ENCODE results near the gene UTP25. TPM values are rescaled to one million over a fixed set of nuclear protein-coding genes. Genes with fewer than 3 reads are reported as not detected.

Gene UTP25
- total RNA-seq, 1 donor from 2014 or later: 13.8 TPM

- peak; percentile 95 for DNase-seq (ENCODE audit: low spot score)
These were observed 21.7 kb upstream of the UTP25 start, which contains the start of gene IRF6 for GRCh38 chr1:209805875-209806760. Gene IRF6 (minus strand): TSS chr1:209806142. CDS start chr1:209801413, 4,729 bp downstream.

GRCh38 chr1:209807509-209807908, 20.3 kb upstream of the UTP25 start:
- no peak for DNase-seq (ENCODE audit: low spot score)

- peak; percentile 59 for DNase-seq (ENCODE audit: low spot score)
These were observed 19.7 kb upstream of the UTP25 start for GRCh38 chr1:209808059-209808581.

- no peak for DNase-seq (ENCODE audit: low spot score)
These were observed 18.2 kb upstream of the UTP25 start for GRCh38 chr1:209809611-209810010.

- no peak for DNase-seq (ENCODE audit: low spot score)
These were observed 17.0 kb upstream of the UTP25 start for GRCh38 chr1:209810783-209811182.

- no peak for DNase-seq (ENCODE audit: low spot score)
These were observed 13.9 kb upstream of the UTP25 start for GRCh38 chr1:209813902-209814301.

- DNase-seq (ENCODE audit: low spot score): no peak
These were observed 12.3 kb upstream of the UTP25 start for GRCh38 chr1:209815490-209815889.

GRCh38 chr1:209815931-209816341, 11.8 kb upstream of the UTP25 start:
- peak; percentile 93 for DNase-seq (ENCODE audit: low spot score)

- DNase-seq (ENCODE audit: low spot score): no peak
These were observed 10.8 kb upstream of the UTP25 start for GRCh38 chr1:209816923-209817322.

- no peak for DNase-seq (ENCODE audit: low spot score)
These were observed 10.1 kb upstream of the UTP25 start for GRCh38 chr1:209817691-209818090.

- no peak for DNase-seq (ENCODE audit: low spot score)
These were observed 8.7 kb upstream of the UTP25 start for GRCh38 chr1:209819058-209819457.

GRCh38 chr1:209820986-209821385, 6.8 kb upstream of the UTP25 start:
- DNase-seq (ENCODE audit: low spot score): no peak

- no peak for DNase-seq (ENCODE audit: low spot score)
These were observed 5.1 kb upstream of the UTP25 start for GRCh38 chr1:209822706-209823105.

- DNase-seq (ENCODE audit: low spot score): no peak
These were observed 4.4 kb upstream of the UTP25 start for GRCh38 chr1:209823143-209824041.

- DNase-seq (ENCODE audit: low spot score): no peak
These were observed 2.0 kb upstream of the UTP25 start for GRCh38 chr1:209825591-209826434.

GRCh38 chr1:209829716-209830115, 1.9 kb downstream of the UTP25 start:
- no peak for DNase-seq (ENCODE audit: low spot score)

GRCh38 chr1:209830722-209831121, 3.0 kb downstream of the UTP25 start:
- DNase-seq (ENCODE audit: low spot score): no peak

- DNase-seq (ENCODE audit: low spot score): no peak
These were observed 3.8 kb downstream of the UTP25 start for GRCh38 chr1:209831615-209832014.

GRCh38 chr1:209835782-209836298, 8.1 kb downstream of the UTP25 start:
- DNase-seq (ENCODE audit: low spot score): no peak

- DNase-seq (ENCODE audit: low spot score): no peak
These were observed 9.9 kb downstream of the UTP25 start for GRCh38 chr1:209837671-209838070.

GRCh38 chr1:209838537-209838936, 10.8 kb downstream of the UTP25 start:
- no peak for DNase-seq (ENCODE audit: low spot score)
